HL-60 (cell line): ENCODE measurements around the gene KSR2.

Experiments
- CTCF ChIP-seq: IDR thresholded peaks from one replicate; pipeline ENCODE4 v1.5.1; 2011; ENCODE audit warnings: low read length, control low read depth, inconsistent platforms; ENCODE audit not compliant: insufficient read depth
- GABPA ChIP-seq: IDR thresholded peaks from 2 replicates; pipeline ENCODE4 v1.6.1; 2012; ENCODE audit warnings: low read depth
- POLR2AphosphoS5 ChIP-seq: IDR thresholded peaks from 2 replicates; pipeline ENCODE4 v1.6.1; 2012; ENCODE audit warnings: low read depth
- REST ChIP-seq: IDR thresholded peaks from 2 replicates; pipeline ENCODE4 v1.6.1; 2012; ENCODE audit warnings: low read depth; ENCODE audit not compliant: insufficient replicate concordance
- SPI1 ChIP-seq: IDR thresholded peaks from 2 replicates; pipeline ENCODE4 v1.6.1; 2012; ENCODE audit warnings: low read depth, mild to moderate bottlenecking, borderline replicate concordance

GRCh38 chr12:117985182-117985581 lies 16.4 kb upstream of the KSR2 start:
- TF ChIP-seq CTCF: no peak
- no peak for TF ChIP-seq POLR2AphosphoS5
- TF ChIP-seq GABPA: no peak
- TF ChIP-seq REST: no peak
- no peak for TF ChIP-seq SPI1
